Measurements from ENCODE around the gene PPTC7.
"Not testable (repeated sequence)": the region's sequence is repeated elsewhere in the genome, so short reads cannot be mapped to it uniquely, and the experiment has no call there.

PPTC7 gene

GRCh38 chr12:110574044-110574443 is 9.1 kb downstream of the PPTC7 start:
- Histone ChIP-seq H3K4me1 (no peaks in the 10 kb centered on the region), H3K36me3 (no peaks in the 10 kb centered on the region), H3K9me3 (no peaks in the 10 kb centered on the region), H3K27me3 (no peaks in the 10 kb centered on the region), H3K4me3 (ENCODE audit: low read depth, low read length) (no peak overlapping the region)
- DNase-seq: no peak
- TF ChIP-seq, protein P1, sequence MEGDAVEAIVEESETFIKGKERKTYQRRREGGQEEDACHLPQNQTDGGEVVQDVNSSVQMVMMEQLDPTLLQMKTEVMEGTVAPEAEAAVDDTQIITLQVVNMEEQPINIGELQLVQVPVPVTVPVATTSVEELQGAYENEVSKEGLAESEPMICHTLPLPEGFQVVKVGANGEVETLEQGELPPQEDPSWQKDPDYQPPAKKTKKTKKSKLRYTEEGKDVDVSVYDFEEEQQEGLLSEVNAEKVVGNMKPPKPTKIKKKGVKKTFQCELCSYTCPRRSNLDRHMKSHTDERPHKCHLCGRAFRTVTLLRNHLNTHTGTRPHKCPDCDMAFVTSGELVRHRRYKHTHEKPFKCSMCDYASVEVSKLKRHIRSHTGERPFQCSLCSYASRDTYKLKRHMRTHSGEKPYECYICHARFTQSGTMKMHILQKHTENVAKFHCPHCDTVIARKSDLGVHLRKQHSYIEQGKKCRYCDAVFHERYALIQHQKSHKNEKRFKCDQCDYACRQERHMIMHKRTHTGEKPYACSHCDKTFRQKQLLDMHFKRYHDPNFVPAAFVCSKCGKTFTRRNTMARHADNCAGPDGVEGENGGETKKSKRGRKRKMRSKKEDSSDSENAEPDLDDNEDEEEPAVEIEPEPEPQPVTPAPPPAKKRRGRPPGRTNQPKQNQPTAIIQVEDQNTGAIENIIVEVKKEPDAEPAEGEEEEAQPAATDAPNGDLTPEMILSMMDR (IDR thresholded peaks at IDR 0.05; ENCODE audit: low read depth, low read length): no peak

- not testable (repeated sequence) for H3K36me3 ChIP-seq; H3K9me3 ChIP-seq; H3K4me1 ChIP-seq; DNase-seq; H3K27me3 ChIP-seq; H3K4me3 ChIP-seq (ENCODE audit: low read depth, low read length)
Measured at GRCh38 chr12:110570798-110571197, 12.3 kb downstream of the PPTC7 start.

GRCh38 chr12:110569838-110570237 is 13.3 kb downstream of the PPTC7 start:
- H3K9me3 ChIP-seq; H3K27me3 ChIP-seq; H3K4me3 ChIP-seq (ENCODE audit: low read depth, low read length); H3K36me3 ChIP-seq; DNase-seq; H3K4me1 ChIP-seq: not testable (repeated sequence)

DNA sequence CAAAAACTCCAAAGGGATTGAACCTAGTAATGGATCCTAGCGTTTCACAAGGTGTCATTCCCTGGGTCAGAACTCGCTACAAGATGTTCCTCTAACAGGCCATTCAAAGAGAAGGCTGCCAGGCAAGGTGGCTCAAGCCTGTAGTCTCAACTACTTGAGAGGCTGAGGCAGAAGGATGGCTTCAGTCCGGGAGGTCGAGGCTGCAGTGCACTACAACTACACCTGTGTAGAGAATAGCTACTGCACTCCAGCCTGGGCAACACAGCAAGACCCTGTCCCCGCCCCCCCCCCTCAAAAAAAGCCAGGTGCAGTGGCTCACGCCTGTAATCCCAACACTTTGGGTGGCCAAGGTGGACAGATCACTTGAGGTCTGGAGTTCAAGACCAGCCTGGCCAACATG is 14.4 kb downstream of the PPTC7 start:
- DNase-seq: no peak
- no peaks in the 10 kb centered on the region for H3K27me3 ChIP-seq
- TF ChIP-seq, protein P1 (IDR thresholded peaks at IDR 0.05; ENCODE audit: low read depth, low read length): no peak
- peaks cover 4% of the 10 kb centered on the region; the same call in 1 of the 2 replicates for H3K4me1 ChIP-seq
- no peak overlapping the region for H3K4me3 ChIP-seq (ENCODE audit: low read depth, low read length)
- H3K36me3 ChIP-seq: no peaks in the 10 kb centered on the region
- no peaks in the 10 kb centered on the region; the same call in 1 of the 2 replicates for H3K9me3 ChIP-seq

GRCh38 chr12:110566993-110567392 is 16.1 kb downstream of the PPTC7 start:
- H3K9me3 ChIP-seq: no peaks in the 10 kb centered on the region; the same call in 1 of the 2 replicates
- TF ChIP-seq, protein P1 (IDR thresholded peaks at IDR 0.05; ENCODE audit: low read depth, low read length): no peak
- peaks cover 6% of the 10 kb centered on the region; the same call in 1 of the 2 replicates for H3K4me1 ChIP-seq
- H3K36me3 ChIP-seq: no peaks in the 10 kb centered on the region
- no peaks in the 10 kb centered on the region for H3K27me3 ChIP-seq
- no peak overlapping the region for H3K4me3 ChIP-seq (ENCODE audit: low read depth, low read length)
- no peak for DNase-seq

DNA sequence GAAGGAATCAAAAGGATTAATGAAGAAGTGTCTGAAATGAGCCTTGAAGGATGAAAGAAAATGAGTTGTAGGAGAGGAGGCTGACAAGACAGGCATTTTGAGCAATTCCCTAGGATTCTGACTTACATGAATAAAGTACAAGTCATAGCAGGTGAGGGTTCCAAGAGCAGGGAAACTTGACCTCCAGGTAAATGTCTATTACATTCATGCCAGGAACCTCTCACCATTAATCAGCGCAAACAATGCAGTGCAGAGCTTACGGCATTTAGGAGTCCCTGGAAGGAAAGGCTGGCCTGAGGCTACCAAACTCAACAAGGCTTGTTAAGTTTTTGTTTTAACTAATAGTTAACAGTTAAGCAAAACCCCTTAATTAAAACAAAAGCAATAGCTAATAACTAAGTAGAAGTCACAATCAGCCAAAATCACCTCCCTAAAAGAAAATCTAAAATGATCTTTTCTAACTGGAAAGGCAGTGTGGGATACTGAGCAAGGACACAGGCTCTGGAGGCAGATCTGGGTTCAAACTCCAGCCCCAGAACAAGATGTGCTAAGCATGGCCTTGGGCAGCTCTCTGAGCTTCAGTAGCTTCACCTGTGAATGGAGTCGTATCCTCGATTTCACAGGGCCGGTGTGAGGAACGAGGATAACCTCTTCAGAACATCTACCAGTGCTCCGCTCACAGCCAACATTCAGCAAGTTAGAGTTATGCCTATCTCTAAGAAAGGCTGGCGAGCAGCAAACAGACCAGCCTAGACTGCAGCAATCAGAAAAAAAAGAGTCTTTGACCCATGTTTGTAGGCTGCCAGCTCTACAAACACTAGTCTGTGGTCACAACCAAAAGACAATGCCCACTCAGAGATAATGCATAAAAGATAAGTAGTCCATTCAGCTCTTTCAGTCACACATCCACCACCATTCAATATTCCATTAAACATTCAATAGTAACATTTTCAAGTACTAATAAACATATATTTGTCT is 16.9 kb downstream of the PPTC7 start:
- Histone ChIP-seq H3K4me3 (ENCODE audit: low read depth, low read length) (no peak overlapping the region), H3K27me3 (no peaks in the 10 kb centered on the region), H3K9me3 (no peaks in the 10 kb centered on the region; the same call in 1 of the 2 replicates), H3K36me3 (no peaks in the 10 kb centered on the region), H3K4me1 (peaks cover 6% of the 10 kb centered on the region; the same call in 1 of the 2 replicates)
- TF ChIP-seq, protein P1 (IDR thresholded peaks at IDR 0.05; ENCODE audit: low read depth, low read length): no peak
- DNase-seq: no peak

- no peak for DNase-seq
- peaks cover 6% of the 10 kb centered on the region; the same call in 1 of the 2 replicates for H3K4me1 ChIP-seq
- no peaks in the 10 kb centered on the region; the same call in 1 of the 2 replicates for H3K9me3 ChIP-seq
- TF ChIP-seq, protein P1 (IDR thresholded peaks at IDR 0.05; ENCODE audit: low read depth, low read length): no peak
- no peaks in the 10 kb centered on the region; the same call in 1 of the 2 replicates for H3K36me3 ChIP-seq
- no peaks in the 10 kb centered on the region for H3K27me3 ChIP-seq
- H3K4me3 ChIP-seq (ENCODE audit: low read depth, low read length): no peak overlapping the region
Measured at GRCh38 chr12:110564471-110564991, 18.6 kb downstream of the PPTC7 start.

All from BE2C (cell line).